RWPE2 (cell line): ENCODE measurements around the gene ALKBH4.

Experiments used
- ATAC-seq: fragments of 200-7000 bp; cut with Tn5 transposase; 3 replicates; pipeline ENCODE4 v1.9.1; 2021; ENCODE audit warnings: low read depth
- DNase-seq: peaks from one replicate; pipeline ENCODE4 v3.0.0-alpha.2; 2020; ENCODE audit warnings: low spot score
- H3K27ac ChIP-seq: fragments of 450-650 bp; 2 replicates; pipeline ENCODE4 v1.5.1; 2017; ENCODE audit warnings: mild to moderate bottlenecking; ENCODE audit not compliant: poor library complexity, severe bottlenecking
- H3K27me3 ChIP-seq: fragments of 250-450 bp; sonication (Bioruptor Pico); 2 replicates; pipeline ENCODE4 v1.5.1; 2021; ENCODE audit warnings: mild to moderate bottlenecking, moderate library complexity; ENCODE audit not compliant: insufficient read depth, poor library complexity, severe bottlenecking
- H3K36me3 ChIP-seq: fragments of 250-450 bp; sonication (Bioruptor Pico); 2 replicates; pipeline ENCODE4 v1.5.1; 2020; ENCODE audit warnings: low read depth, mild to moderate bottlenecking, moderate library complexity
- H3K4me1 ChIP-seq: fragments of 250-450 bp; sonication (Bioruptor Pico); 2 replicates; pipeline ENCODE4 v1.5.1; 2021; ENCODE audit warnings: mild to moderate bottlenecking, moderate library complexity; ENCODE audit not compliant: insufficient read depth, poor library complexity, severe bottlenecking
- H3K4me3 ChIP-seq: fragments of 250-450 bp; sonication (Bioruptor Pico); 2 replicates; pipeline ENCODE4 v1.5.1; 2021; ENCODE audit warnings: mild to moderate bottlenecking, moderate library complexity; ENCODE audit not compliant: severe bottlenecking
- H3K9me3 ChIP-seq: fragments of 250-450 bp; sonication (Bioruptor Pico); 2 replicates; pipeline ENCODE4 v1.5.1; 2021; ENCODE audit warnings: mild to moderate bottlenecking, moderate library complexity; ENCODE audit not compliant: severe bottlenecking
- CTCF ChIP-seq: fragments of 450-650 bp; IDR thresholded peaks from one replicate; pipeline ENCODE4 v1.5.1; 2017; ENCODE audit warnings: mild to moderate bottlenecking, moderate library complexity; ENCODE audit not compliant: poor library complexity, severe bottlenecking

The ALKBH4 gene

GRCh38 chr7:102452451-102452850 is 12.2 kb downstream of the ALKBH4 start:
- H3K36me3 ChIP-seq: peaks cover 7% of the 10 kb centered on the region; the same call in 1 of the 2 replicates

GRCh38 chr7:102451371-102452054 is 13.2 kb downstream of the ALKBH4 start:
- peak; percentile 88 for ATAC-seq

More at GRCh38 chr7:102452451-102452850, 12.2 kb downstream of the ALKBH4 start:
- ATAC-seq (no peak), DNase-seq (no peak)
- TF ChIP-seq CTCF: no peak
- no peaks in the 10 kb centered on the region for H3K9me3 ChIP-seq
- no peak overlapping the region for H3K4me3 ChIP-seq
- no peaks in the 10 kb centered on the region for H3K27me3 ChIP-seq
- H3K27ac ChIP-seq: no peak overlapping the region
- H3K4me1 ChIP-seq: no peaks in the 10 kb centered on the region

DNA sequence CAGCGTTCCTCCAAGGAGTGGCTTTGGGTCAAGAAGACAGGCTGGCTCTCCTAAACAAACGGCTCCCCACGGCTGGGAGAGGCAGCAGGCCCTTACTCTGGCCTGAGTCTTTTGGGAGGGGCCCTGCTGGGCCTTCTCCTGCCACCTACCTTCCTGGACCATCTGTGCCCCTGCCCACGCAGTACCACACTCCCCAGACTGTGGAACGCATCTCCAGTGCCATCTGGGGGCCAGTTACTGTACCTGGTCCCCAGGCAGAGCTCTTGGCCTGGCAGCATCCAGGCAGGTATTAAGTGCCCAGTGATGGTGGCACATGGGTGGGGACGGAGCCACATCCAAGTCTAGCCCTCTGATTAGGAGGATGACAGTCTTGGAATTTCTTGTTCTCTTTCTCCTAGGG is 14.4 kb downstream of the ALKBH4 start:
- H3K27ac ChIP-seq: no peak overlapping the region
- DNase-seq (no peak), ATAC-seq (0 out of 3 replicates have a peak, but pooled peaks have one; percentile 18)
- peak; percentile 43 for TF ChIP-seq CTCF
- H3K4me1 ChIP-seq: no peaks in the 10 kb centered on the region
- H3K4me3 ChIP-seq: no peak overlapping the region
- no peaks in the 10 kb centered on the region for H3K36me3 ChIP-seq
- H3K9me3 ChIP-seq: no peaks in the 10 kb centered on the region
- no peaks in the 10 kb centered on the region for H3K27me3 ChIP-seq

More at GRCh38 chr7:102451371-102452054, 13.2 kb downstream of the ALKBH4 start:
- no peaks in the 10 kb centered on the region for H3K4me1 ChIP-seq
- H3K4me3 ChIP-seq: no peak overlapping the region
- H3K36me3 ChIP-seq: no peaks in the 10 kb centered on the region; the same call in 1 of the 2 replicates
- peak; percentile 38 for TF ChIP-seq CTCF
- H3K27me3 ChIP-seq: no peaks in the 10 kb centered on the region
- H3K27ac ChIP-seq: no peak overlapping the region
- no peaks in the 10 kb centered on the region for H3K9me3 ChIP-seq
- no peak for DNase-seq

DNA sequence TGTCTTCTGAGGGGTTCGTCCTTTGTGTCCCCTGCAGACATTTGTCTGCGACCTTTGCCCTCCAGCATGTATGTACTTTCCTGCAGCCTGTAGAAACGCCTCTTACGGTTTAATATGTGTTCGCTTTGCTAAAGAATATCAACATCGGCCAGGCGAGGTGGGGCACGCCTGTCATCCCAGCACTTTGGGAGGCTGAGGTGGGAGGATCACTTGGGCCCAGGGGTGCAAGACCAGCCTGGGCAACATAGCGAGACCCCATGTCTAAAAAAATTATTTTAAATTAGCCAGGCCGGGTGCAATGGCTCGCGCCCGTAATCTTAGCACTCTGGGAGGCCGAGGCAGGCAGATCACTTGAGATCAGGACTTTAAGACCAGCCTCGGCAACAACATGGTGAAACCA is 15.5 kb downstream of the ALKBH4 start:
- no peak for ATAC-seq
- Histone ChIP-seq H3K9me3 (no peaks in the 10 kb centered on the region), H3K4me1 (no peaks in the 10 kb centered on the region), H3K27me3 (no peaks in the 10 kb centered on the region), H3K4me3 (no peak overlapping the region), H3K36me3 (no peaks in the 10 kb centered on the region), H3K27ac (no peak overlapping the region)
- no peak for TF ChIP-seq CTCF
- no peak for DNase-seq

GRCh38 chr7:102447311-102447710 is 17.4 kb downstream of the ALKBH4 start:
- DNase-seq (no peak), ATAC-seq (no peak)
- Histone ChIP-seq H3K4me1 (no peaks in the 10 kb centered on the region), H3K27me3 (no peaks in the 10 kb centered on the region), H3K4me3 (no peak overlapping the region), H3K27ac (no peak overlapping the region), H3K9me3 (no peaks in the 10 kb centered on the region), H3K36me3 (no peaks in the 10 kb centered on the region)
- no peak for TF ChIP-seq CTCF
